IMR-90 (cell line): ENCODE results near the gene VPREB3. TPM values are rescaled to one million over a fixed set of nuclear protein-coding genes. Genes with fewer than 3 reads are reported as not detected.

Source experiments
- ATAC-seq: fragments of 200-7000 bp; cut with Tn5 transposase; 2 replicates; pipeline ENCODE4 v1.9.1; 2020; ENCODE audit warnings: low read depth, mild to moderate bottlenecking, moderate library complexity
- BruUV-seq: library from RNA; stranded (reverse); fragments of 400-500 nt; replicated peaks from 2 replicates; lab custom pipeline; 2021; lab: Mats Ljungman, UMichigan
- CTCF ChIA-PET: fragments of 300-600 bp; formaldehyde crosslinking; extraction: SDS; loops from one replicate; lab custom pipeline; 2021; ENCODE audit warnings: antibody characterized with exemption; lab: Yijun Ruan, JAX
- POLR2A ChIA-PET: fragments of 300-600 bp; sonication (Branson Sonifier 250); formaldehyde crosslinking; loops from one replicate; lab custom pipeline; 2022; ENCODE audit warnings: antibody characterized with exemption; ENCODE audit not compliant: unreplicated experiment; lab: Charles Lee
- DNase-seq: peaks from one replicate; pipeline ENCODE4 v3.0.0; 2013
- H2AFZ ChIP-seq: replicated peaks from 2 replicates; pipeline ENCODE3; 2013; ENCODE audit warnings: low read length, mild to moderate bottlenecking; ENCODE audit not compliant: poor library complexity
- H2AK5ac ChIP-seq: 2 replicates; pipeline ENCODE4 v1.6.1; 2013; ENCODE audit warnings: low read depth, low read length, inconsistent platforms
- H2AK9ac ChIP-seq: replicated peaks from 2 replicates; pipeline ENCODE3; 2013; ENCODE audit warnings: mild to moderate bottlenecking, low read depth, low read length, moderate library complexity; ENCODE audit not compliant: poor library complexity
- H2BK120ac ChIP-seq: 2 replicates; pipeline ENCODE4 v1.6.1; 2013; ENCODE audit warnings: low read depth, low read length, inconsistent platforms
- H2BK15ac ChIP-seq: 3 replicates; pipeline ENCODE4 v1.6.1; 2013; ENCODE audit warnings: low read depth, low read length, inconsistent platforms
- H2BK20ac ChIP-seq: 2 replicates; pipeline ENCODE4 v1.6.1; 2013; ENCODE audit warnings: low read depth, mild to moderate bottlenecking, inconsistent platforms, low read length, moderate library complexity
- H2BK5ac ChIP-seq: 2 replicates; pipeline ENCODE4 v1.6.1; 2013; ENCODE audit warnings: mild to moderate bottlenecking, low read depth, low read length, inconsistent platforms; ENCODE audit not compliant: poor library complexity, severe bottlenecking
- H3K14ac ChIP-seq: replicated peaks from 2 replicates; pipeline ENCODE4 v1.6.1; 2013; ENCODE audit warnings: low read depth, low read length, inconsistent platforms
- H3K18ac ChIP-seq: 2 replicates; pipeline ENCODE4 v1.6.1; 2013; ENCODE audit warnings: low read depth, low read length, control low read depth
- H3K23ac ChIP-seq: 2 replicates; pipeline ENCODE4 v1.6.1; 2013; ENCODE audit warnings: low read depth, low read length, inconsistent platforms
- H3K27ac ChIP-seq: 2 replicates; pipeline ENCODE4 v1.5.1; 2013; ENCODE audit warnings: mild to moderate bottlenecking, control low read depth, low read length; ENCODE audit not compliant: insufficient read depth
- H3K27me3 ChIP-seq: 2 replicates; pipeline ENCODE4 v1.6.1; 2013; ENCODE audit warnings: low read length; ENCODE audit not compliant: control insufficient read depth, insufficient read depth
- H3K36me3 ChIP-seq: 2 replicates; pipeline ENCODE4 v1.6.1; 2013; ENCODE audit warnings: low read length, mixed read lengths; ENCODE audit not compliant: control insufficient read depth, insufficient read depth
- H3K4ac ChIP-seq: 2 replicates; pipeline ENCODE4 v1.6.1; 2013; ENCODE audit warnings: low read depth, low read length, inconsistent platforms
- H3K4me1 ChIP-seq: 2 replicates; pipeline ENCODE4 v1.6.1; 2013; ENCODE audit warnings: low read length, mixed read lengths; ENCODE audit not compliant: control insufficient read depth, insufficient read depth
- H3K4me2 ChIP-seq: 2 replicates; pipeline ENCODE4 v1.6.1; 2013; ENCODE audit warnings: low read depth, mild to moderate bottlenecking, control low read depth, low read length, moderate library complexity
- H3K4me3 ChIP-seq: 2 replicates; pipeline ENCODE4 v1.5.1; 2013; ENCODE audit warnings: low read depth, mild to moderate bottlenecking, control low read depth, low read length, moderate library complexity; ENCODE audit not compliant: insufficient read depth
- H3K56ac ChIP-seq: 2 replicates; pipeline ENCODE4 v1.6.1; 2013; ENCODE audit warnings: low read length, inconsistent platforms; ENCODE audit not compliant: insufficient read depth; ENCODE audit errors: extremely low read depth
- H3K79me1 ChIP-seq, 2 experiments: 2 replicates each; pipeline ENCODE4 v1.6.1; 2013; ENCODE audit warnings: low read length in 2 of 2, inconsistent platforms in 1 of 2, low read depth in 1 of 2
- H3K9ac ChIP-seq: 2 replicates; pipeline ENCODE4 v1.6.1; 2013; ENCODE audit warnings: low read depth, low read length, control low read depth
- H3K9me1 ChIP-seq: 2 replicates; pipeline ENCODE4 v1.6.1; 2013; ENCODE audit warnings: low read length, inconsistent platforms; ENCODE audit not compliant: insufficient read depth
- H3K9me3 ChIP-seq: 2 replicates; pipeline ENCODE4 v1.6.1; 2013; ENCODE audit warnings: low read length; ENCODE audit not compliant: control insufficient read depth, insufficient read depth
- H4K20me1 ChIP-seq: 2 replicates; pipeline ENCODE4 v1.6.1; 2013; ENCODE audit warnings: low read length, inconsistent platforms; ENCODE audit not compliant: insufficient read depth
- H4K5ac ChIP-seq: 2 replicates; pipeline ENCODE4 v1.6.1; 2013; ENCODE audit warnings: mild to moderate bottlenecking, low read depth, low read length, control low read depth
- H4K8ac ChIP-seq, 2 experiments: 2 replicates each; pipeline ENCODE4 v1.6.1; 2013; ENCODE audit warnings: low read depth in 2 of 2, low read length in 2 of 2, control low read depth in 1 of 2, inconsistent platforms in 1 of 2
- H4K91ac ChIP-seq: 2 replicates; pipeline ENCODE4 v1.6.1; 2013; ENCODE audit warnings: low read depth, low read length, inconsistent platforms; ENCODE audit not compliant: insufficient read depth
- FOS ChIP-seq: fragments of 150-350 bp; IDR thresholded peaks from 2 replicates; pipeline ENCODE4 v1.6.1; 2016; ENCODE audit warnings: low read depth, low read length
- MAFK ChIP-seq: IDR thresholded peaks from 2 replicates; pipeline ENCODE4 v1.6.1; 2012; ENCODE audit warnings: low read depth, low read length, improper control_type of control experiment
- SMC3 ChIP-seq: fragments of 150-350 bp; IDR thresholded peaks from 2 replicates; pipeline ENCODE4 v1.6.1; 2016; ENCODE audit warnings: low read depth, mild to moderate bottlenecking, antibody characterized with exemption, low read length, moderate library complexity
- WGBS, 2 experiments: methylation state at CpG; one replicate each; pipeline versions ENCODE4 v1.1.5 to v1.1.7; 2013; ENCODE audit warnings: missing lambda C conversion rate in 2 of 2; ENCODE audit not compliant: insufficient read length in 1 of 2; ENCODE audit errors: extremely low coverage in 2 of 2; 5-methylcytosine and 5-hydroxymethylcytosine counted together
- dilution Hi-C: fragments of 300-500 bp; cut with HindIII; formaldehyde crosslinking; loops from one replicate; pipeline ENCODE4 v1.14.3; 2018; ENCODE audit warnings: low sequenced_read_pairs; ENCODE audit not compliant: unreplicated experiment
- in situ Hi-C: fragments of 300-500 bp; cut with MboI; formaldehyde crosslinking; loops from 3 replicates; pipeline ENCODE4 v1.14.3; 2019; ENCODE audit warnings: low sequenced_read_pairs, inconsistent platforms, mixed read lengths
- intact Hi-C: fragments of 100-400 bp; cut with micrococcal nuclease; formaldehyde crosslinking; loops from 2 replicates; pipeline ENCODE4 v1.10.0; 2022
- polyA plus RNA-seq, 3 experiments: library from polyadenylated mRNA; depleted of rRNA; stranded (reverse); fragments of >200 nt; gene quantifications; 2 replicates each; pipeline ENCODE4 v1.2.3, GENCODE V29; 2012; ENCODE audit warnings: low replicate concordance in 1 of 3
- total RNA-seq: library from RNA; depleted of rRNA; stranded (reverse); fragments of >200 nt; gene quantifications from 2 replicates; pipeline ENCODE4 v1.2.3, GENCODE V29; 2012

Gene VPREB3
- total and polyA plus RNA-seq, 2 of the 4 experiments (the other 2 are of a cell fraction) = not detected

GRCh38 chr22:23781511-23782183 lies 27.4 kb upstream of the VPREB3 start:
- WGBS, 2 experiments = 100% methylated on average over 1 of the region's 14 CpGs; no CpG with 5 or more reads in 1 of the 2 experiments
- dilution Hi-C loops = no loop called here

More at GRCh38 chr22:23781511-23782183, 27.4 kb upstream of the VPREB3 start:
- Histone ChIP-seq H2AK5ac (peak overlapping the region; percentile 69; the same call in 1 of the 2 replicates), H3K9me1 (peaks cover 15% of the 10 kb centered on the region), H3K4ac (peak overlapping the region; percentile 76), H2BK20ac (peak overlapping the region; percentile 59), H3K23ac (0 out of 2 replicates have a peak overlapping the region, but pooled peaks have one; percentile 8), H2AK9ac (peak overlapping the region; percentile 80), H2BK5ac (peak overlapping the region; percentile 25), H3K4me3 (no peak overlapping the region), H2BK15ac (peak overlapping the region; percentile 51; the same call in 1 of the 3 replicates), H4K20me1 (no peaks in the 10 kb centered on the region), H3K4me1 (peaks cover 22% of the 10 kb centered on the region), H3K9ac (peak overlapping the region; percentile 27; the same call in 1 of the 2 replicates), H3K36me3 (no peaks in the 10 kb centered on the region), H4K91ac (peak overlapping the region; percentile 74), H4K5ac (peak overlapping the region; percentile 64; the same call in 1 of the 2 replicates), H3K56ac (no peak overlapping the region), H3K27ac (0 out of 2 replicates have a peak overlapping the region, but pooled peaks have one; percentile 14), H3K4me2 (peak overlapping the region; percentile 20; the same call in 1 of the 2 replicates), H2BK120ac (peak overlapping the region; percentile 77), H2AFZ (peak overlapping the region; percentile 90), H3K79me1 (peaks cover 0 to 6% of the 10 kb centered on the region in 2 experiments; a peak in 1 of 4 replicates), H4K8ac (peak overlapping the region in 1 of 2 experiments; percentile 91; a peak in 2 of 4 replicates), H3K14ac (peak overlapping the region; percentile 33; the same call in 1 of the 2 replicates), H3K18ac (peak overlapping the region; percentile 79), H3K27me3 (no peaks in the 10 kb centered on the region), H3K9me3 (no peaks in the 10 kb centered on the region)
- TF ChIP-seq MAFK (peak; percentile 4; the same call in 1 of the 2 replicates), FOS (no peak), SMC3 (no peak)
- CTCF ChIA-PET = interaction anchor here (0.6 to 1.5 kb wide), 3 partner anchors 11 to 303 kb away, joined by 3 to 4 read pairs (median 4); no protein-coding TSS in a partner anchor
- intact Hi-C loops (no loop called here), in situ Hi-C loops (no loop called here)
- POLR2A ChIA-PET = no interaction called here
- ATAC-seq (peak; percentile 87), DNase-seq (peak; percentile 65)
- BruUV-seq = no TSS peak
